HTERT RPE-1 (cell line): ENCODE data around the gene VPS37D.
"Not testable (repeated sequence)": the region's sequence is repeated elsewhere in the genome, so short reads cannot be mapped to it uniquely, and the experiment has no call there.

ENCODE experiments used
- in situ Hi-C: fragments of 300-500 bp; cut with MboI; formaldehyde crosslinking; loops from 4 replicates; pipeline ENCODE4 v1.14.3; 2020; ENCODE audit warnings: low sequenced_read_pairs

VPS37D gene, protein sequence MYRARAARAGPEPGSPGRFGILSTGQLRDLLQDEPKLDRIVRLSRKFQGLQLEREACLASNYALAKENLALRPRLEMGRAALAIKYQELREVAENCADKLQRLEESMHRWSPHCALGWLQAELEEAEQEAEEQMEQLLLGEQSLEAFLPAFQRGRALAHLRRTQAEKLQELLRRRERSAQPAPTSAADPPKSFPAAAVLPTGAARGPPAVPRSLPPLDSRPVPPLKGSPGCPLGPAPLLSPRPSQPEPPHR

DNA sequence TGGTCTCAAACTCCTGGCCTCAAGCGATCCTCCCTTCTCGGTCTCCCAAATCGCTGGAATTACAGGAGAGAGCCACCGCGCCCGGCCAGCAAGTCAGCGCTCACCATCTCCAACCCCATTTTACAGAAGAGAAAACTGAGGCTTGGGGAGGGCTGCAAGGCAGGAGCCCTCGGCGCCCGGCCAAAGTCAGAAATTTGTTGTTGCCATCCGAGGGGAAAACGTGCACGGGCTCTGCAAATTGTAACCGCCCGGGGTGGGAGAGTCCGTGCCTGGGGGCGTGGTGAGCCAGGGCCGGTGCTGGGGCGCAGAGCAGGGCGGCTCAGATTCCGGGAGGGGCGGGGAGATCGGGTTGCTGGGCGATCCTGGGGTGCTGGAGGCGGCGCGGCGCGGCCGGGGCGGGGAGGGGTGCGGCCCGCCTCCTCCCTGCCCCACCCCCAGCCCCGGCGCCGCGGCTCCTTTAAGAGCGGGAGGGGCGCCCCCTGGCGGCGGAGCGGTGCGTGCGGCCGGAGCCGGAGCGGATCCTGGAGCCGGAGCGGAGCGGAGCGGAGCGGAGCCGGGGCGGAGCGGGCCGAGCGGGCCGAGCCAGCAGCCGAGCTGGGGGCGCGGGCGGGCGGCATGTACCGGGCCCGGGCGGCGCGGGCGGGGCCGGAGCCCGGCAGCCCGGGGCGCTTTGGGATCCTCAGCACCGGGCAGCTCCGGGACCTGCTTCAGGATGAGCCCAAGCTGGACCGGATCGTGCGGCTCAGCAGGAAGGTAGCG is at the start of gene VPS37D:
TSS of gene VPS37D (plus strand) at position 488 of the 759 bp plus-strand sequence. CDS start at position 616, 128 bp downstream.
- in situ Hi-C loops: no loop called here

DNA sequence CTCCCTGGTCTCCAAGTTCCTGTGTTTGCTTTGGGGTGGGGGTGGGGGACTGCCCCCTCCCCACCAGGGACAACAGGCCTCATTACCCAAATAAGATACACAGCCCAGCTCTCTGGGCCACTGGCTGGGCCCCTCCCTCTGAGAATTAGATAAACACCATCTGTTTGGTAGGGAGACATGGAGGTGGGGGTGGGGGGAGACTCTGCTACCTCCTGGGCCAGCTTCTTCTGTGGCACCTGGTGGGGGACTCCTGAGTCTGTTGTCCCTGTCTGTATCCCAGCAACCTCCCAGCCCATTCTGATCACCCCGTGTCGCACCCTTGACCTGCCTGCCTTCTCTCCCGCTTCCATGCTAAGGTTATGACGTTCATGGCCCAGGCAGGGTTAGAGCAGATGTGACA is 49.1 kb upstream of the VPS37D start:
- in situ Hi-C loops: no loop called here

DNA sequence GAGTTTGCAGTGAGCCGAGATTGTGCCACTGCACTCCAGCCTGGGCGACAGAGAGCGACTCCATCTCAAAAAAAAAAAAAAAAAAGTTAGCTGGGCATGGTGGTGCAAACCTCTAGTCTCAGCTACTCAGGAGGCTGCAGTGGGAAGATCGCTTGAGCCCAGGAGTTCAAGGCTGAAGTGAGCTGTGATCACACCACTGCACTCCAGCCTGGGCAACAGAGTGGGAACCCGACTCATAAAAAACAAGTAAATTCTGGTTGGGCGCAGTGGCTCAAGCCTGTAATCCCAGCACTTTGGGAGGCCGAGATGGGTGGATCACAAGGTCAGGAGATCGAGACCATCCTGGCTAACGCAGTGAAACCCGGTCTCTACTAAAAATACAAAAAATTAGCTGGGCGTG is 48.2 kb upstream of the VPS37D start:
- in situ Hi-C loops: not testable (repeated sequence)

DNA sequence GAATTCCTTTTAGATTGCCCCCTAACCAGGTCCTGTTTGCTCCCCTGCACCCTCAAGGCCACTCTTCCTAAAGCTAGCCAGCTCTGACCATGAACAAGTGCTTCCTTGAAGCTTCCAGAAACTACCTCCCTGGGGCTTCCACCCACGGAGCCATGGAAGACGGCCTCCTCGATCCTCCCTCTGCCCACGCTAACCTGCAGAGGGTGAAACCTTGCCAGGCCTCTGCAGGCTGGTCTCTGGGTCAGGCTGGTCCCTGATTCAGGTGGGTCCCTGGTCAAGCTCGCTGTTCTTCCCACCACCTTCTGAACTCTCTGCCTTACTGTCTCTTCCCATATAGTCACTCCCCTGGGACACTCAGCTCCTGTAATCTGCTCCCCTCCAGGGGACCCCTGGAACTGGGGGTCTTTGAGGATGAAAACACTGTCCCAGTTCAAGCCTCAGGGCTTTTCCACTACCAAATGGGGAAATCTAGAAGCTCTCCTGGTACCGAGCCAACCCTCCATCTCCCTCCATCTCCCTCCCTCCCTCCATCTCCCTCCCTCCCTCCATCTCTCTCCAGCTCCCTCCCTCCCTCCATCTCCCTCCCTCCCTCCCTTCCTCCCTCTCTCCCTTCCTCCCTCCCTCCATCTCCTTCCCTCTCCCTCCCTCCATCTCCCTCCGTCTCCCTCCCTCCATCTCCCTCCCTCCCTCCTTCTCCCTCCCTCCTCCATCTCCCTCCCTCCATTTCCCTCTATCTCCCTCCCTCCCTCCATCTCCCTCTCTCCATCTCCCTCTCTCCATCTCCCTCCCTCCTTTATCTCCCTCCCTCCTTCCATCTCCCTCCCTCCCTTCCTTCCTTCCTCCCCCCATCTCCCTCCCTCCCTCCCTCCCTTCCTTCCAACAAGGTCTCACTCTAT is 46.2 kb upstream of the VPS37D start:
- in situ Hi-C loops: no loop called here

DNA sequence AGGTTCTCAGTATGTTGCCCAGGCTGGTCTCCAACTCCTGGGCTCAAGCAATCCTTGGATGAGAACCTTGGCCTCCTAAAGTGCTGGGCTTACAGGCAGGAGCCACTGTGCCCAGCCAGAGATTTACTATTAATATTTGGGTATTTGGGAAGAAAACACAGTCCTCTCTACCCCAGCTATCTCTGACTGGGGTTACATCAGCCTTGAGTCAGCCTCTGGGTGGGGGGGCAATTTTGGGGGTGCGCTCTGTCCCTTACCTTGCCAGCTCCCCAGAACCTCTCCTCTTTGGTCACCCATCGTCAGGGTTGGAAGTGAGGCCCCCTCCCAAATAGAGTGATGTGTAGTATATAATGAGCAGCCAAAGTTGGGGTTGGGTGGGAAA is 45.1 kb upstream of the VPS37D start:
- in situ Hi-C loops: no loop called here

DNA sequence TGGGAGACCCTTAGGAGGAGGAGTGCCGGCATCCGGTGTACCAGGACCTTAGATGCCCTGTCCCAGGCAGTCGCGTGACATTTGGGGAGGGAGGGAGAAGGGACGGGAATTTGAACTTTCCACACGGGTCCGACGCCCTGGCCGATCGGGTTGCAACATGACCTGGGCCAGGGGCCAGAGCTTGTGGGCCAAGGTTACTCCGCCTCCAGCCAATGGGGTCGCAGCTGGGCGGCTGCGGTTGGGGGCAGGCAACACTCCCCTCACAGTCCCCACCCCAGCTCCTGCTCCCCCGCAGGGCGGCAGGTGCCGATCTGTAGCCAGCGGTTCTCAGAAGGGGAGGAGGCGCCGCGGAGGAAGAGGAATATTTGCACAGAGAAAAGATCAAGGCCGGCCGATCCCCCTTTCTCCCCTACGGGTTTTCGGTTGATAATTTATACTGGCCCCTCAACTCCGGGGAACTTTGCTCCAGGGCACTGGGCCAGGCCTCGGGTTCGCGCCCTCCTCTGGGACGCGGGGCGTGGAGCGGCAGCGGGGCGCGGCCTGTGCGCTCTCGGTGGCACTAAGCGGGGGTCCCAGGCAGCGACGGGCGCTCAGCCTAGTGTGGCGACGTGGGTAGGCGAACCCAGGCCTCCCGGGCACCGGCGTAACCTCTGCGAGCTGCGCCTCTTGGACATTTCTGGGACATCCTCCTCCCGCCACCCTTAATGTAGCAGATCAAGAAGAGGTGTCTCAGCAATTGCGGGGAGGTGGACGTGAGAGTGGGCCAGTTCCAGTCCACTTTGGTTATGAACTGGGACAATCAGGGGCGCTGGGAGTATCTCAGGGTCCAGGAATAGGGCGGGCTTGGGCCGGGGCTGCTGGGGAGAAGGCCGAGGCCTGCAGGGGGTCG is 44.5 kb upstream of the VPS37D start:
- in situ Hi-C loops: no loop called here

DNA sequence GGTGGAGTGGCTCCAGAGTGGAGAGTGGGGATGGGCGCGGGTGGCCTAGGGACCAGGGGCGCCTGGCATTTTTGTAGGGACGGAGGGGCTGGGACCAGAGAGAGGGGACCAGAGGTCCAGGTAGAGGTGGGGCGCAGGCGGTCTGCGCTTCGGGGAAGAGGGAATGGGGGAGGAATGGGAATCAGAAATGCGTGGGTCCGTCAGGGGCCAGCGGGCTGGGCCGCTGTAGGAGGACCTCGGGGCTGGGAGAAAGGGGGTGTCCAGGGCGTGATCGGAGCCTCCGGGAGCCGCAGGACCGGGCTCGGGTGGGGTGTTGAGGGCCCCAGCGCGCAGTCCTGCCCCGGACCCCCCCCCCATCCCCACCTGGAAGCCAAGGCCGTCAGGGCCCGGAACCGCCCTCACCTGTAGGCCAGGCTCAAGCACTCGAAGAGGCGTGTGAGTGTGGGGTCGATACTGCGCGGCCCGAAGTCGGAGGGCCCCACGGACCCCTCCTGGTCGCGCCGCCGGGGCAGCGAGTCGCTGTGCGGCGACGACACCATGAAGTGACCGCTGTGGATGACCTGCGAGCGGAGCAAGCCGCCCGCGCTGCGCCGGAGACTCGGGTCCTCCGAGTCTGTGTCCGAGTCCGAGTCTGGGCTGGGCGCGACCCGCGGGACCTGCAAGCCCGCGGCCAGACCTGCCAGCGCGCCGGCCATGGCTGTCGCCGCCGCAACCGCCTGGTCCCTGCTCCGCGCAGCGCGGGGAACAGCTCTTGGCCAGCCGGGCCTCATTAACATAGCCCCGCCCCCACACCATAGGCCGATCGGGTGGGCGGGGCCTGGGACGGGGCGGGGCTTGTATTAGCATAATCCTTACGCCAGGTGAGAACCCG is 43.6 kb upstream of the VPS37D start, which contains the start of gene MLXIPL:
TSS of gene MLXIPL (minus strand) at position 725 of the 871 bp plus-strand sequence. CDS start at position 695, 30 bp downstream.
- in situ Hi-C loops: no loop called here

DNA sequence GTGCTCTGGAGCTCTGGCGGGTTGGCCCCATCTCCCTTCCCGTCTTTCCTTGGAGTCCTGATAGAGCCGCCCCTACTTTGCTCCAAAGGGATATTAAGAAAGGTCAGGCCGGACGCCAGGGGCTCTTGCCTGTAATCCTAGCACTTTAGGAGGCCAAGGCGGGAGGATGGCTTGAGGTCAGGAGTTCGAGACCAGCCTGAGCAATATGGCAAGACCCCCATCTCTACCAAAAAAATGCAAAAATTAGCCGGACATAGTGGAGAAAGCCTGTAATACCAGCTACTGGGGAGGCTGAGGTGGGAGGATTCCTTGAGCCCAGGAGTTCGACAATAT is 43.0 kb upstream of the VPS37D start:
- in situ Hi-C loops: no loop called here

DNA sequence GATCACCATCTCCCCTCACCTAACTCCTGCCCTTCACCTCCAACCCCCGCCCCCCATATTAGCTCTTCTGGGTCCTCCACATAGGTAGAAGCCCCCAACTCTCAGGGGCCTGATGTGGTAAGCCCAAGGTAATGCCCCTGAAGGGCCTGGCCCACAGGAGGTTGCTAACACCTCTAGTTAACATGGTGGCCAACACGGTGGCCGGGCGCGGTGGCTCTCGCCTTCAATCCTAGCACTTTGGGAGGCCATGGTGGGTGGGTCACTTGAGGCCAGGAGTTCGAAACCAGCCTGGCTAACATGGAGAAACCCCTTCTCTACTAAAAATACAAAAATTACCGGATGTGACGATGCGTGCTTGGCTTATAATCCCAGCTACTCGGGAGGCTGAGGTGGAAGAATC is 42.4 kb upstream of the VPS37D start:
- in situ Hi-C loops: no loop called here

DNA sequence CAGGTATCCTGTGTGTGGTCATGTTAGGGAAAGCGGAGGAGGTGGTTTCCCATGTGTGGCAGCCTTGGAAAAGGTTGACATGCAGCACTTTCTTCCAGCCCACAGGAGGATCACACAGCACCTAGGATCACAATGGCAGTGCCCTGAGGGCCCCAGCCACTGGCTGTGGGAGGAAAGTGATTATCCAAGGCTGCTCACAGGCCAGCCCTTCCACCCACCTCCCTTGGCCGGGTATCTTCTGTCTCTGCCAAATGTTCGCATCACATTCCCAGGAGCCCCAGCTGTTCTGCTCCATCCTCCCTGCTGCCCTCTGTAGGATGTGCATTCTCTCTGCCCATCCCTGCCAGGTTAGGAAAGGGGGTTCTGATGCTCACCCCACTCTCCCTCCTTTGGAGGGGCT is 40.8 kb upstream of the VPS37D start:
- in situ Hi-C loops: no loop called here

DNA sequence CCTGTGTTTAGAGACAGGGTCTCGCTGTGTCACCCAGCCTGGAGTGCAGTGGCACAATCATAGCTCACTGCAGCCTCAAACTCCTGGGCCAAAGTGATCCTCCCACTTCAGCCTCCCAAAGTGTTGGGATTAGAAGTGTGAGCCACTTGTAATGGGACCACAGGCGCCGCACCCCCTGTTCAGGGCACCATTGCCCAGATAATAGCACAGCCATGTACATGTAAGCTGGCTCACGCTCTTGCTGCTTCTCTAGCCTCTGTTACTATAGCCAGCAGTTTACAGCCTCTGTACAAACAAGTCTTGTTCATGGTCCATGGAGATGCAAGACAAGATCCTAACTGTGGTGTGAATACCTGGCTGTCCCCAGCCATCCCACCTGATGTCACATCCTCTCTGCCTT is 39.1 kb upstream of the VPS37D start:
- in situ Hi-C loops: no loop called here

DNA sequence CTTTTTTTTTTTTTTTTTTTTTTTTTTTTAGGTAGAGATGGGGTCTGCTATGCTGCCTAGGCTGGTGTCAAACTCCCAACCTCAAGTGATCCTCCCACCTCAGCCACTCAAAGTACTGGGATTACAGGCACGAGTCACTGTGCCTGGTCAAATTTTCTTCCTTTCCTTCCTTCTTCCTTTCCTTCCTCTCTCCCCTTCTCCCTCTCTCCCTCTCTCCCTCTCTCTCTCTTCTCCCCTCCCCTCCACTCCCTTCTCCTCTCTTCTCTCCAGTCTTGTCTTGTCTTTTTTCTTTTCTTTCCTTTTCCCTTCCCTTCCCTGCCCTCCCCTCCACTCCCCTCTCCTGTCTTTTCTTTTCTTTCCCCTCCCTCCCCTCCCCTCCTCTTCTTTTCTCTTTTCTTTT is 36.1 kb upstream of the VPS37D start:
- in situ Hi-C loops: no loop called here

DNA sequence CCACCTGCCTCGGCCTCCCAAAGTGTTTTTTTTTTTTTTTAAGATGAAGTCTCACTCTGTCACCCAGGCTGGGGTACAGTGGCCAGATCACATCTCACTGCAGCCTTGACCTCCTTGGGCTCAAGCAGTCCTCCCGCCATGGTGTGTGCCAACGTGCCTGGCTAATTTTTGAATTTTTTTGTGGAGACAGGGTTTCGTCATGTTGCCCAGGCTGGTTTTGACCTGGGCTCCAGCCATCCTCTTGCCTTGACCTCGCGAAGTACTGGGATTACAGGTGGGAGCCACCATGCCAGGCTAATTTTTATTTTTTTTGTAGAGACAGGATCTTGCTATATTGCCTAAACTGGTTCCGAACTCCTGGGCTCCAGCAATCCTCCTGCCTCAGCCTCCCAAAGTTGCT is 34.3 kb upstream of the VPS37D start:
- in situ Hi-C loops: no loop called here

DNA sequence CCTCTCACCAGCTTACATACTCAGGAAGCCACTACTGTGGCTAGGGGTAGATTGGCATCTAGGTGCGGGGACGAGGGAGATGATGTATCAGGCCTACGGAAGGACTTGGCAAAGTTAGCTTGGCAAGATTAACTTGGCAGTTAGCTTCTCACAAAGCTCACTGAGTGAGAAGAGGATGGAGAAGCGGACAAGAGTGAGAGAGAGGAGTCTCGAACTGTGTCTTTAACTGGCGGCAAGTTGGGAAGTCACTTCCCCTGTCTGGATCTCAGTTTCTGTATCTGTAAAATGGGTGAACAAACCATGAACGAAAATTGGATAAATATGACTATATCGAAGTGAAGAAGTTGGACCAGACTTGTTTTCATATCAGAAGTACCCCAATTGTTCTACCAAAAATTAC is 33.8 kb upstream of the VPS37D start:
- in situ Hi-C loops: no loop called here

DNA sequence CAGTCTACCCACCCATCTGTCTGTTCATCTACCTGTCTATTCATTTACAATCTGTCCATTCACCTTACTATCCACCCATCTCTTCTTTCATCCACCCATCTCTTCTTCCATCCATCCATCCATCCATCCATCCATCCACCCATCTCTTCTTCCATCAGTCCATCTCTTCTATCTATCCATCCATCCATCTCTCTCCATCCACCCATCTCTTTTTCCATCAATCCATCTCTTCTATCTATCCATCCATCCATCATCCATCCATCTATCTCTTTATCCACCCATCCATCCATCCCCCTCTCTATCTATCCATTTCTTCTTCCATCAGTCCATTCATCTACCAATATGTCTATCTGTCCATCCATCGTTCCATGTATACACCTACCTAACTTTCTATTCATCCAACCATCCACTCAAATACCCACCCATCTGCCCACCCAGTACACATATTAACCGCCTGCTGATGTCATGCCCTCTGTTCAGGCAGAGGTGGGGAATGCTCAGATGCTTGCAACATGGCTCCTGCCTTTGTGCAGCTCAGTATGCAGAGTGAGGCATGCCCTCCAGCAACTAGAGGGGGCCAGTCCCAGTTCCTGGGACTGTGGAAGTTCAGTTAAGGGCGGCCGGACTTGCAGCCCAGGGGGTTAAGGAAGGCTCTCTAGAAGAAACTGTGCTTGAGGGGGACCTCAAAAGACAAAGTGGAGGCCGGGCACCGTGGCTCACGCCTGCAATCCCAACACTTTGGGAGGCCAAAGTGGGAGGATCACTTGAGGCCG is 32.0 kb upstream of the VPS37D start:
- in situ Hi-C loops: no loop called here

DNA sequence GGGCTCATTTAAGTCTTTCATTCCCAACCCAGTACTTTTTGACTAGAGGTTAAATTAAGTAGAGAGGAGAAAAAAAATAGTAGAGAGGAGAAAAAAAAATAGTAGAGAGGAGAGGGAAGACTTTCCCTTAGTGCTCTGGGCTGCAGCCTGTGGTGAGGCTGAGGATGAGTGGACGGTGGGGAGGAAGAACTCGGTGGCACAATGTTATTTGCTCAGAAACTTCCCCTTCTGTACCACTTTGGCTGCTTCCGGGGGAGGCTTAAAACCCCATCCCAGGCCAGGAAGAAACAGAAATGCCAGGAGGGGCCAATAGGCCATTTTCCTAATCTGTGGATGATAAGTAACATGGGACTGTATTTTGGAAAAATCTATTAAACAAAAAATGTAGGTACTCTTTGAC is 28.7 kb upstream of the VPS37D start:
- in situ Hi-C loops: no loop called here

DNA sequence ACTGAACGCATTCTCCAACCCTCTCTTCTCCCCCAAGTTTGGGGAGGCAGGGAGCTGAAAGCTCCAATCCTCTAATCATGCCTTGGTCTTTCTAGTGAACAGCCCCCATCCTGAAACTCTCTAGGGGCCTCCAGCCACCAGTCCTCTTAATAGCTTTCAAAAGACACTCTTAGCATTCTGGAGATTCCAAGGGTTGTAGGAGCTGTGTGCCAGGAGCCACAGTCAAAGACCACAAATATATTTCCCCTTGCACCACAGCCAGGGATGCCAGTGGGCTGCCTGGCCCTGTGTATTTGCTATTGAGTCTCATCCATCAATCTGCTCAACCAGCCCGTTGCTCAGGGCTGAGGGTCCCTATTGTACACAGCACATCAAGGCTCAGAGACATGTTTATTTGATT is 24.8 kb upstream of the VPS37D start:
- in situ Hi-C loops: no loop called here

DNA sequence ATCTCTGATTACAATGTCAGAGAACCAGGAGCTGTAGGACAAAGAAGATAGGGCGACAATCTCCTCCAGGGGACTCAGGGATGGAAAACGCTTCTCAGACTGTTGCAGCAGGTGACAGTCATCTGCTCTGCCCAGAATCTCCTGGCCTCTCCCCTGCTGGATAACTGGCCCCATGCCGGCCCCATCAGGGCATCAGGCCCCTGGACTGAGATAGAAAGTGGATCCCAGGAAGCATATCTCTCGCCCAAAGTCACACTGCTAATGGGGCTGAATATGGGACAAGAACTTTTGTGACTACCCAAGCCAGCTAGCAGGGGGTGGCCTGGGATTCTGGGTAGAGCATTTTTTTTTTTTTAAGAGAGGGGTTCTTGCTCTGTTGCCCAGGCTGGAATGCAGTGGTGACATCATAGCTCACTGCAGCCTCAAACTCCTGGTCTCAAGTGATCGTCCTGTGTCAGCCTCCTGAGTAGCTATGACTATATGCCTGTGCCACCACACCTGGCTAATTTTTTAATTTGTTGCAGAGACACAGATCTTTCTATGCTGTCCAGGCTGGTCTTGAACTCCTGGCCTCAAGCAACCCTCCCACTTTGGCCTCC is 22.8 kb upstream of the VPS37D start:
- in situ Hi-C loops: no loop called here
